ENCODE measurements around the gene LRTM2.

LRTM2 gene

GRCh38 chr12:1830981-1831963 is 10.9 kb downstream of the LRTM2 start:
- no peak for DNase-seq

- DNase-seq = no peak
Observed at GRCh38 chr12:1832801-1833595, 12.6 kb downstream of the LRTM2 start.

DNA sequence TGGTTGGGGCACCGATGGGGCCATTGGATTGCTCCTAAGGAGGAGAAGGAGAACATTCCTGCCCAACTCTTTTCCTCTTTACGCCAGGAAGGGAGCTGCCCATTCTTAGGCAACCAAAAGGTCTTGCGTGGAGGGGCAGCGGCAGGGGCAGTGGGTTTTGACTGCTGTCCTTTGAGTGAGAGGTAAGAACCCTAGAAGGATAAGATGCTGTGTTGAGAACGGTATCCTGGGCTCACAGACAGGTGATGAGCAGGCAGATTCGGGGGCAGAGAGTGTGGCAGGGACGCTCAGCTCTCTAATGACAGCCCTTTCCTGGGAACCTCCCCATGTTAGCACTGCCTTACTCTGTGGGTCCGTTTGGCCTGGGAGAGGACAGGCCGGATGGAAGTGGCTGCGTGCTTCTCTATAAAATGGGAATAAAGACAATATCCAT is 13.2 kb downstream of the LRTM2 start:
- DNase-seq = no peak

DNA sequence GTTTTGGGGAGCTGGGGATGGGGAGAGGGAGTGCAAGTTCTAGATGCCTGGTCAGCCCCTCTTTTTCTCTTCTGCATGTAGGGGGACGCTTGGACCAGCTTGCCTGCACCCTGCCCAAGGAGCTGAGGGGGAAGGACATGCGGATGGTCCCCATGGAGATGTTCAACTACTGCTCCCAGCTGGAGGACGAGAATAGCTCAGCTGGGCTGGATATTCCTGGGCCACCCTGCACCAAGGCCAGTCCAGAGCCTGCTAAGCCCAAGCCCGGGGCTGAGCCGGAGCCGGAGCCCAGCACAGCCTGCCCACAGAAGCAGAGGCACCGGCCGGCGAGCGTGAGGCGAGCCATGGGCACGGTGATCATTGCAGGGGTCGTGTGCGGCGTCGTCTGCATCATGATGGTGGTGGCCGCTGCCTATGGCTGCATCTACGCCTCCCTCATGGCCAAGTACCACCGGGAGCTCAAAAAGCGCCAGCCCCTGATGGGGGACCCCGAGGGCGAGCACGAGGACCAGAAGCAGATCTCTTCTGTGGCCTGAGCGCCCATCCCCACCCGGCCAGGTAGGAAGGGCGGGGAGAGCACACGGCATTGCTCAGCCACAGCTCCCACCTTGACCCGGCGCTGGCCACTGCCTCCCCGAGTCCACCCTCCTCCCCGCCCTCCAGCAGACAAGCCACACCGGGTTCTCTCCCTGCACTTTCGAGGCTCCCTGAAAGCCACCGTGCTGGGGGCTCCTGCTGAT is 14.0 kb downstream of the LRTM2 start:
- DNase-seq = no peak

- no peak for DNase-seq
Observed at GRCh38 chr12:1835211-1836131, 15.1 kb downstream of the LRTM2 start.

DNA sequence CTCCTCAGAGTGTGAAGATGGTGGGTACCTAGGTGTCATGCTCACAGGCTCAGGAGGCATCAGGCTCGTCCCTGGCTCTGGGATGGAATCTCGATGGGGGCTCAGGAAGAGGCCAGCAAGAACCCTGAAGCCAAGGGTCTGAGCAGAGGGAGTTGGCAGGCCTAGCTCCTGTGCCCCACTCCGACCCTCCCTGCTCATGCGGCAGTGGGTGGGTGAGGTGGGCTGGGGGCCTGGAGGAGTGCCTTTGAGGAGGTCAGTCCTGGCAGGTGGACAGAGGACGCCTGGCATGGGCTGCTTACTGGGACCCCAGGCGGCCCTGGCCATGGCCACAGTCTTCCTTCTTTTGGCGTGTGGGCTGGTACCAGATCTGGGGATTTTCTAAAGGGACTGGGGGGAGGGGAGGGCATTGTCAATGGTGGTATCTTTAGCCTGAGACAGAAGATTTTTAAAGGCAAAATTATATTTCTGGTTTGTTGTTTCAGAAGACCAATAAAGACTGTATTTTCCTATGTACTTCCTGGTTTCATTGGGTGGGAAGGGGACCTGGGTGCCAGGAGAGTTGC is 16.0 kb downstream of the LRTM2 start:
- no peak for DNase-seq

DNA sequence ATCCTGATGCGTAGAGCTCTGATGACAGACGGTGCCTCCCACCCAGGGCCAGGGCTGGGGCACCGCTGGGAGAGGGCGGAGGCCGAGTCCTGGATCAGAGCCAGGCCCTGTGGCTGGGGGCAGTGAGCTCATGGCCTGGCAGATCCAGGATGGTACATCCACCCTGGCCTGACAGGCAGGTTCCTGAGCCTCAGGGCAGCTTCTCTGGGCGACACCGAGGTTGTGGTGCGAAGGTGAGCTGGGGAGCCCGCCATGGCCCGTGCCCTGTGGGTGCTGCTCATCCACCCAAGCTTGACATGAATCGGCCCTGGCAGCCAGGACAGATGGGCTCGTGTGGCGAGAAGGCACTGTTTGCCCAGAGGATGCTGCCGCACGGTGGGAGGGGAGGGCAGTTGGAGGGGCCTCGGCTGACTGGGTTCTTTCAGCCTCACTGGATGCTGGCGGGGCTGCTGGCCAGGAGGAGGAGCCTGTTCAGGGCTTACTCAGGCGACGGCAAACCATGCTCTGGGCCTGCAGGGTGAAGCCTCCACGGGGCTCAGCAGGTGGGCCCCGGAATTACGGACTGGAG is 16.6 kb downstream of the LRTM2 start:
- DNase-seq = no peak

DNA sequence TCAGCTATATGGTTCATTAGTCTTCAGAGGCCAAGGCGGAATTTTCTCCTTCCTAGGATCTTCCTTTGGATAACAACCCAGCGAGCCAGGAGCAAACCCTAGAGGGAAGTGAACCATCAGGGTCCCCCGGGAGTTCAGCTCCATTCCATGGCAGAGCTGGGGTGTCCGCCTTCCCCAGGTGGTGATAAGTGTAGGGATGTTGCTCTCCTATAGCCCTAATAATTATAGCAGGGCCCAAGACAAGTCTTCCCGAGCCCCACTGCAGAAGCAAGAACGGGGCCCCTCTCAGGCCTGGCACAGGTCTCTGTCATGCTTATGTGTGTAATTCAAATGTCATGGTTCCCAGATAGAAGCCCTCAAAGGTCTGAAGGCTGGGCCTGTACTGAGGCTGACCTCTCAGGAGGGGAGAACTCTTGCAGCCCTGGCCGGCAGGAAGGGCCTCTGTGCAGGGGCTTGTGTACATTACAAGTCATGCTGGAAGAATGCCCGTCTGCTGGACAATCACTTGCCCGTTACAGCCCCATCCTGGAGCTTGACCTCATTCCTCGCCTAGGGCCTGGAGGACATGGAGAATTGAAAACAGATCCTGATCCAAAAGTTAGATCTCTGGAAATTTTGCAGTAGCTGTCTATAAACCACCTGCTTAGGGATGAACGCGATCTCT is 17.3 kb downstream of the LRTM2 start:
- no peak for DNase-seq

GRCh38 chr12:1838205-1838993 is 18.0 kb downstream of the LRTM2 start:
- DNase-seq = peak; percentile 19

GRCh38 chr12:1838994-1839365 is 18.6 kb downstream of the LRTM2 start:
- peak; percentile 21 for DNase-seq

DNA sequence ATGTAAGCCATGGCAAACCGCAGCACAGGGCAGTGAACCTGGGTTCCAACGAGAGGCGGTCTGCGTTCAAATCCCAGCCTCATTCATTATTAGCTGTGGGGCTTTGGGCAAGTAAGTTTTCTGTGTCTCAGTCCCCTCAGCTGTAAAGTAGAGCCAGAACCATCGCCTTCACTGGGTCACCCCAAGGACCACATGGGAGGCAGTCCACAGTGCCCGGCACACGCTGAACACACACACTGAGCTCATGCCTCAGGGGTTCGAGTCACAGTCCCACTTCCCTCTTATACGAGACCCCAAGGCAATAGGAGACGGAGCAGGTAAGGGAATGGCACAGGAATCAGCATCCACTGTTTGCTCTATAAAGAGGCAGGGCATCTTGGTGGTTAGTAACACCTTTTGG is 19.1 kb downstream of the LRTM2 start:
- no peak for DNase-seq

DNA sequence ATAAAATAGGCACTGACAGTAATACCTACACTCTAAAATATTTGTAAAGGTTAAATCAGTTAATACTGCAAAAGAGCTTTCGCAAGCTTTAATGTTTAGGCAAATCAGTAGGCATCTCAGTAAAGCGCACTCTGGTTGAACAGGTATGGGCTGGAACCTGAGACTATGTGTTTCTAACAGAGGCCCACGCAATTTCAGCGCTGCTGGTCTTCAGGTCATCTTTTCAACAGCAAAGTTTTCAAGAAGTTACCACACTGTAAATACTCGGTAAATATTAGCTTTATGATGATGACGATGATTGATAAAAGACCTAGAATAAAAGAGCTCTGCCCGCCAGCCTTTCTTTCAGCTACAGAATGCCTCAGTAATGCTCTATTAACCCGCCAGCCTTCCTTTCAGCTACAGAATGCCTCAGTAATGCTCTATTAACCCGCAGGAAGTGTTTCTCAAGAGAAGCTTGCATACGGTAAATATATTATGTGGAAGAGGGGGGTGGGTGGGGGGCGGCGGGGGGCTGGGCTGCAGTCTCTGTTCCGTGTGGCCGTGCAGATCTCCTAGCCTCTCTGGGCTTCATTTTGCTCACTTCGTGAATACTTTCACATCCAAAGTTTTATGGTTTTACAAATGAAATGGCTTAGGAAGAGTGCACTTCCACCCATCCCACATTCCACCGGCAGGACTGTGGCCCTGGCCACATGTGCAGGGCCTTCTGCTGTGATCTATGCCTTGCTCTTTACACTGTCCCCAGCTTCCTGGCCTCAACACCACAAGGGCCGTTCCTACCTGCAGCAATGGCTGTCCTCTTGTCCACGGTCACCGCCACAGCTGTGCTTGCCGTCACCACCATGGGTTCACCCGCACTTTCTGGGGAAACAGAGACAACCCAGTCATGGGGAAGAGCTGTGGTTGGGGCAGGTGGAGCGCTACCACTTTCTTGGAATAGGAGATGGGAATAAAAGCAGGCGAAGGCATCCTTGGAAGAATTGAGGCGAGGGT is 19.9 kb downstream of the LRTM2 start:
- no peak for DNase-seq

DNA sequence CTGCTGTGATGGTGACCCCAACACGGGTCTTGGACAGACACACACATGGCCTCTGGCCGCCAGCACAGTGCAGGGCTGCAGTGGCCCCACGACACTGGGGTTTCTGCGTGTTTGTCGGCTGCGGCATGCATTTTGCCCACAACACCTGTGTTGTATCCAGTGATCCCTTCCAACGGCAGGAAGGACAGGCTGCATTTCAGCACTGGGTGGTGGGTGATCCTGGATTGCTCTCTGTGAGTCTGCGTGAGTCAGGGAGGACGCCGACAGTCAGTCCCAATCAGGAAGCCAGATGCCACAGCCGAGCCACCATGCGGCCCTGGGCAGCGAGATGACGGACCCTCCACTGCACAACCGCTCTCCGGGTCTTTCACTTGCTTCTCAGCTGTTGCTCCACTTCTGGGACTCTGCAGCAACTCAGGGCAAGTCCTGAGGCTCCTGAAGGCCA is 20.6 kb downstream of the LRTM2 start:
- DNase-seq = no peak

GRCh38 chr12:1841586-1842182 is 21.3 kb downstream of the LRTM2 start:
- DNase-seq = no peak

GRCh38 chr12:1842183-1842904 is 22.0 kb downstream of the LRTM2 start:
- DNase-seq = peak; percentile 22

- DNase-seq = no peak
Observed at GRCh38 chr12:1842905-1843640, 22.7 kb downstream of the LRTM2 start.

- DNase-seq = peak; percentile 22
Observed at GRCh38 chr12:1843641-1844005, 23.3 kb downstream of the LRTM2 start.

All from activated CD4-positive, CD25-positive, alpha-beta regulatory T cell treated with anti-CD3 and anti-CD28 coated beads, Interleukin-2, amount 50 U/mL, for 72 hours (primary cell).